SU-DHL-6 (cell line): ENCODE measurements around the gene DYNLRB1.

Experiments
- H2AFZ ChIP-seq: fragments of 200-600 bp; sonication (generic); 2 replicates; pipeline ENCODE4 v1.6.1; 2014; ENCODE audit warnings: low read depth, mild to moderate bottlenecking, moderate library complexity, mixed read lengths, antibody characterized with exemption, low read length; ENCODE audit not compliant: severe bottlenecking
- H3F3A ChIP-seq: fragments of 200-600 bp; shearing (Covaris generic); 2 replicates; pipeline ENCODE4 v1.6.0; 2016; ENCODE audit warnings: antibody characterized with exemption, mild to moderate bottlenecking; ENCODE audit not compliant: insufficient read depth
- H3K27ac ChIP-seq: fragments of 200-600 bp; sonication (generic); 2 replicates; pipeline ENCODE4 v1.5.1; 2016; ENCODE audit warnings: low read depth, mild to moderate bottlenecking, low read length, moderate library complexity, mixed read lengths
- H3K27me3 ChIP-seq: fragments of 200-600 bp; sonication (generic), shearing (Covaris generic); 2 replicates; pipeline ENCODE4 v1.6.0; 2014; ENCODE audit warnings: mild to moderate bottlenecking, low read length
- H3K36me3 ChIP-seq: fragments of 200-600 bp; sonication (generic); 2 replicates; pipeline ENCODE4 v1.6.1; 2014; ENCODE audit warnings: mild to moderate bottlenecking, low read length, mixed read lengths
- H3K4me2 ChIP-seq: fragments of 300-600, 200-600 bp; shearing (Covaris generic), sonication (generic); 2 replicates; pipeline ENCODE4 v1.6.0; 2014; ENCODE audit warnings: low read length, low read depth, mild to moderate bottlenecking; ENCODE audit not compliant: poor library complexity, severe bottlenecking
- H3K4me3 ChIP-seq: fragments of 200-600 bp; sonication (generic); 2 replicates; pipeline ENCODE4 v1.5.1; 2014; ENCODE audit warnings: antibody characterized with exemption, low read length, mild to moderate bottlenecking, mixed read lengths; ENCODE audit not compliant: insufficient read depth, poor library complexity, severe bottlenecking
- H3K79me2 ChIP-seq: fragments of 200-600 bp; sonication (generic); 2 replicates; pipeline ENCODE4 v1.6.1; 2014; ENCODE audit warnings: mild to moderate bottlenecking, low read length, moderate library complexity; ENCODE audit not compliant: insufficient read depth
- H3K9ac ChIP-seq: fragments of 200-600 bp; sonication (generic); 2 replicates; pipeline ENCODE4 v1.7.0; 2014; ENCODE audit warnings: mild to moderate bottlenecking, low read length
- H3K9me2 ChIP-seq: fragments of 200-600 bp; sonication (generic); replicated peaks from 2 replicates; pipeline ENCODE4 v1.6.1; 2014; ENCODE audit warnings: low read length; ENCODE audit not compliant: insufficient read depth
- H3K9me3 ChIP-seq: fragments of 200-600 bp; sonication (generic); 2 replicates; pipeline ENCODE4 v1.6.1; 2014; ENCODE audit warnings: low read length, mixed read lengths; ENCODE audit not compliant: insufficient read depth
- H4K20me1 ChIP-seq: fragments of 200-600 bp; sonication (generic); 2 replicates; pipeline ENCODE4 v1.6.1; 2014; ENCODE audit warnings: low read depth, mild to moderate bottlenecking, antibody characterized with exemption, low read length, moderate library complexity, mixed read lengths
- CTCF ChIP-seq: fragments of 200-600 bp; sonication (generic); IDR thresholded peaks from one replicate; pipeline ENCODE4 v1.5.1; 2017; ENCODE audit warnings: antibody characterized with exemption, mild to moderate bottlenecking, low read length, moderate library complexity; ENCODE audit not compliant: insufficient read depth, poor library complexity, severe bottlenecking
- EZH2phosphoT487 ChIP-seq: fragments of 200-600 bp; sonication (generic), shearing (Covaris generic); conservative IDR thresholded peaks from 2 replicates; pipeline ENCODE4 v1.6.1; 2018; ENCODE audit warnings: mild to moderate bottlenecking, antibody characterized with exemption, low read length, moderate library complexity, mixed read lengths

DYNLRB1 gene

GRCh38 chr20:34575756-34576155 lies 59.5 kb downstream of the DYNLRB1 start:
- H3K9me3 ChIP-seq, result no peaks in the 10 kb centered on the region
- TF ChIP-seq EZH2phosphoT487 (no peak), CTCF (no peak)
- H3K9ac ChIP-seq, result no peak overlapping the region
- H3K4me2 ChIP-seq, result no peak overlapping the region
- H2AFZ ChIP-seq, result no peak overlapping the region
- no peaks in the 10 kb centered on the region for H3K9me2 ChIP-seq
- no peaks in the 10 kb centered on the region for H3F3A ChIP-seq
- no peaks in the 10 kb centered on the region for H3K79me2 ChIP-seq
- H3K27ac ChIP-seq, result no peak overlapping the region
- no peak overlapping the region for H3K4me3 ChIP-seq
- no peaks in the 10 kb centered on the region for H4K20me1 ChIP-seq
- H3K36me3 ChIP-seq, result no peaks in the 10 kb centered on the region
- no peaks in the 10 kb centered on the region for H3K27me3 ChIP-seq

- H2AFZ ChIP-seq, result no peak overlapping the region
- H3F3A ChIP-seq, result no peaks in the 10 kb centered on the region
- TF ChIP-seq CTCF (no peak), EZH2phosphoT487 (no peak)
- H3K27ac ChIP-seq, result no peak overlapping the region
- H3K4me2 ChIP-seq, result no peak overlapping the region
- H3K4me3 ChIP-seq, result no peak overlapping the region
- no peaks in the 10 kb centered on the region for H3K79me2 ChIP-seq
- no peaks in the 10 kb centered on the region for H3K27me3 ChIP-seq
- H3K9me3 ChIP-seq, result no peaks in the 10 kb centered on the region
- H3K36me3 ChIP-seq, result no peaks in the 10 kb centered on the region
- no peaks in the 10 kb centered on the region for H3K9me2 ChIP-seq
- no peaks in the 10 kb centered on the region for H4K20me1 ChIP-seq
- no peak overlapping the region for H3K9ac ChIP-seq
Measured at GRCh38 chr20:34577061-34577460, 60.8 kb downstream of the DYNLRB1 start.

- Histone ChIP-seq H3K27me3 (no peaks in the 10 kb centered on the region), H3K27ac (no peak overlapping the region), H4K20me1 (no peaks in the 10 kb centered on the region), H3K9me2 (no peaks in the 10 kb centered on the region), H2AFZ (no peak overlapping the region), H3K79me2 (no peaks in the 10 kb centered on the region), H3F3A (no peaks in the 10 kb centered on the region), H3K9ac (no peak overlapping the region), H3K36me3 (no peaks in the 10 kb centered on the region), H3K9me3 (no peaks in the 10 kb centered on the region), H3K4me3 (no peak overlapping the region), H3K4me2 (no peak overlapping the region)
- TF ChIP-seq EZH2phosphoT487 (no peak), CTCF (no peak)
Measured at GRCh38 chr20:34578025-34578424, 61.8 kb downstream of the DYNLRB1 start.

GRCh38 chr20:34578521-34578920 lies 62.3 kb downstream of the DYNLRB1 start:
- no peak overlapping the region for H3K9ac ChIP-seq
- H4K20me1 ChIP-seq, result no peaks in the 10 kb centered on the region
- no peak overlapping the region for H3K4me2 ChIP-seq
- no peak overlapping the region for H2AFZ ChIP-seq
- H3K79me2 ChIP-seq, result no peaks in the 10 kb centered on the region
- no peaks in the 10 kb centered on the region for H3F3A ChIP-seq
- H3K27ac ChIP-seq, result no peak overlapping the region
- H3K9me3 ChIP-seq, result no peaks in the 10 kb centered on the region
- no peaks in the 10 kb centered on the region for H3K9me2 ChIP-seq
- H3K27me3 ChIP-seq, result no peaks in the 10 kb centered on the region
- no peaks in the 10 kb centered on the region for H3K36me3 ChIP-seq
- no peak for TF ChIP-seq CTCF
- TF ChIP-seq EZH2phosphoT487, result no peak
- H3K4me3 ChIP-seq, result no peak overlapping the region
